HCT116 (cell line): ENCODE data around the gene UBE2L3.

Experiments used
- ELF1 ChIP-seq: IDR thresholded peaks from 2 replicates; pipeline ENCODE4 v1.6.1; 2012; ENCODE audit warnings: low read depth, borderline replicate concordance
- EZH2 ChIP-seq: fragments of 200-600 bp; sonication (generic); IDR thresholded peaks from 2 replicates; pipeline ENCODE4 v1.6.1; 2017; ENCODE audit warnings: antibody characterized with exemption, mixed run types
- POLR2A ChIP-seq: IDR thresholded peaks from 2 replicates; pipeline ENCODE4 v1.7.0; 2011; ENCODE audit warnings: borderline replicate concordance; ENCODE audit not compliant: insufficient read depth, insufficient read length; ENCODE audit errors: extremely low read depth
- POLR2AphosphoS5 ChIP-seq: IDR thresholded peaks from 2 replicates; pipeline ENCODE4 v1.6.1; 2011; ENCODE audit warnings: mild to moderate bottlenecking, low read depth, low read length, moderate library complexity
- RAD21 ChIP-seq: IDR thresholded peaks from 2 replicates; pipeline ENCODE4 v1.6.1; 2012; ENCODE audit warnings: low read depth, mild to moderate bottlenecking
- TCF7L2 ChIP-seq: IDR thresholded peaks from 2 replicates; pipeline ENCODE4 v1.7.0; 2011; ENCODE audit warnings: borderline replicate concordance, inconsistent platforms; ENCODE audit not compliant: insufficient read depth, insufficient read length; ENCODE audit errors: extremely low read depth
- YY1 ChIP-seq: IDR thresholded peaks from 2 replicates; pipeline ENCODE4 v1.6.1; 2011; ENCODE audit warnings: low read length, low read depth, moderate library complexity, mild to moderate bottlenecking; ENCODE audit not compliant: insufficient replicate concordance; ENCODE audit errors: extremely low read depth
- TF ChIP-seq, protein P1 (sequence below), 3 experiments: fragments of 200-600 bp in 1 of 3; sonication (generic) in 1 of 3; IDR thresholded peaks in 2 of 3; conservative IDR thresholded peaks in 1 of 3; 2 replicates each; pipeline ENCODE4 v1.5.1; 2012 to 2017; ENCODE audit warnings: low read depth in 2 of 3, low read length in 2 of 3, antibody characterized with exemption in 1 of 3, borderline replicate concordance in 1 of 3, control low read depth in 1 of 3, mild to moderate bottlenecking in 1 of 3, mixed read lengths in 1 of 3, mixed run types in 1 of 3, moderate library complexity in 1 of 3; ENCODE audit not compliant: insufficient read depth in 1 of 3
- TF ChIP-seq, protein P2 (sequence below): IDR thresholded peaks from 2 replicates; pipeline ENCODE4 v1.6.1; 2012; ENCODE audit warnings: low read depth
- TF ChIP-seq, protein P3 (sequence below): IDR thresholded peaks from 2 replicates; pipeline ENCODE4 v1.6.1; 2012

DNA sequence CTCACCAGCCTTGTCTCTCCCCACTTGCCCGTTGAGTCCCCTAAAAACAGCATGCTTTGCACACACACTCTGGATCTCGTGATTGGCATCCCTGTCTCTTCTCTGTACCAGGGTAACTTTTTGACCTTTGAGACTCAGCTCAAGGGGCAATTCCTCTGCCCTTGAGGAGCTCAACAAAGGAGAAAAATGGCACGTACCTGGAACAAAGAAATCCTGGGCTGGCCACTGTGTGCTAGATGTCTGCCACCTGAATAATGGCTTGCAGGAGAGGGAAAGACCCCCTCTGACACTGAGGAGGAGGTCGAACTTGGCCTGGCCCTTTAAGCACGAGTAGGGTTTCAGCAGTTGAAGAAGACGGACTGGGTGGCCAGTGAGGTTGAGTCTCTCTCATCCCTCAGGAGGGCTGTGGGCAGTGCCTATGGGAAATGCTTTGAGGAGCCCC lies 5.8 kb downstream of the UBE2L3 start:
- TF ChIP-seq, protein P1, sequence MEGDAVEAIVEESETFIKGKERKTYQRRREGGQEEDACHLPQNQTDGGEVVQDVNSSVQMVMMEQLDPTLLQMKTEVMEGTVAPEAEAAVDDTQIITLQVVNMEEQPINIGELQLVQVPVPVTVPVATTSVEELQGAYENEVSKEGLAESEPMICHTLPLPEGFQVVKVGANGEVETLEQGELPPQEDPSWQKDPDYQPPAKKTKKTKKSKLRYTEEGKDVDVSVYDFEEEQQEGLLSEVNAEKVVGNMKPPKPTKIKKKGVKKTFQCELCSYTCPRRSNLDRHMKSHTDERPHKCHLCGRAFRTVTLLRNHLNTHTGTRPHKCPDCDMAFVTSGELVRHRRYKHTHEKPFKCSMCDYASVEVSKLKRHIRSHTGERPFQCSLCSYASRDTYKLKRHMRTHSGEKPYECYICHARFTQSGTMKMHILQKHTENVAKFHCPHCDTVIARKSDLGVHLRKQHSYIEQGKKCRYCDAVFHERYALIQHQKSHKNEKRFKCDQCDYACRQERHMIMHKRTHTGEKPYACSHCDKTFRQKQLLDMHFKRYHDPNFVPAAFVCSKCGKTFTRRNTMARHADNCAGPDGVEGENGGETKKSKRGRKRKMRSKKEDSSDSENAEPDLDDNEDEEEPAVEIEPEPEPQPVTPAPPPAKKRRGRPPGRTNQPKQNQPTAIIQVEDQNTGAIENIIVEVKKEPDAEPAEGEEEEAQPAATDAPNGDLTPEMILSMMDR (IDR thresholded peaks at IDR 0.05 in 2 of 3, conservative IDR thresholded peaks at IDR 0.05 in 1 of 3; ENCODE audit: borderline replicate concordance in 1 of 3, insufficient read depth in 1 of 3, low read depth in 2 of 3, low read length in 2 of 3), result no peak
- no peak for TF ChIP-seq POLR2A
- TF ChIP-seq POLR2AphosphoS5, result no peak
- TF ChIP-seq, protein P2, sequence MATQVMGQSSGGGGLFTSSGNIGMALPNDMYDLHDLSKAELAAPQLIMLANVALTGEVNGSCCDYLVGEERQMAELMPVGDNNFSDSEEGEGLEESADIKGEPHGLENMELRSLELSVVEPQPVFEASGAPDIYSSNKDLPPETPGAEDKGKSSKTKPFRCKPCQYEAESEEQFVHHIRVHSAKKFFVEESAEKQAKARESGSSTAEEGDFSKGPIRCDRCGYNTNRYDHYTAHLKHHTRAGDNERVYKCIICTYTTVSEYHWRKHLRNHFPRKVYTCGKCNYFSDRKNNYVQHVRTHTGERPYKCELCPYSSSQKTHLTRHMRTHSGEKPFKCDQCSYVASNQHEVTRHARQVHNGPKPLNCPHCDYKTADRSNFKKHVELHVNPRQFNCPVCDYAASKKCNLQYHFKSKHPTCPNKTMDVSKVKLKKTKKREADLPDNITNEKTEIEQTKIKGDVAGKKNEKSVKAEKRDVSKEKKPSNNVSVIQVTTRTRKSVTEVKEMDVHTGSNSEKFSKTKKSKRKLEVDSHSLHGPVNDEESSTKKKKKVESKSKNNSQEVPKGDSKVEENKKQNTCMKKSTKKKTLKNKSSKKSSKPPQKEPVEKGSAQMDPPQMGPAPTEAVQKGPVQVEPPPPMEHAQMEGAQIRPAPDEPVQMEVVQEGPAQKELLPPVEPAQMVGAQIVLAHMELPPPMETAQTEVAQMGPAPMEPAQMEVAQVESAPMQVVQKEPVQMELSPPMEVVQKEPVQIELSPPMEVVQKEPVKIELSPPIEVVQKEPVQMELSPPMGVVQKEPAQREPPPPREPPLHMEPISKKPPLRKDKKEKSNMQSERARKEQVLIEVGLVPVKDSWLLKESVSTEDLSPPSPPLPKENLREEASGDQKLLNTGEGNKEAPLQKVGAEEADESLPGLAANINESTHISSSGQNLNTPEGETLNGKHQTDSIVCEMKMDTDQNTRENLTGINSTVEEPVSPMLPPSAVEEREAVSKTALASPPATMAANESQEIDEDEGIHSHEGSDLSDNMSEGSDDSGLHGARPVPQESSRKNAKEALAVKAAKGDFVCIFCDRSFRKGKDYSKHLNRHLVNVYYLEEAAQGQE, result no peak
- no peak for TF ChIP-seq RAD21
- TF ChIP-seq, protein P3, sequence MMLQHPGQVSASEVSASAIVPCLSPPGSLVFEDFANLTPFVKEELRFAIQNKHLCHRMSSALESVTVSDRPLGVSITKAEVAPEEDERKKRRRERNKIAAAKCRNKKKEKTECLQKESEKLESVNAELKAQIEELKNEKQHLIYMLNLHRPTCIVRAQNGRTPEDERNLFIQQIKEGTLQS, result no peak
- no peak for TF ChIP-seq YY1
- no peak for TF ChIP-seq TCF7L2
- TF ChIP-seq EZH2, result no peak
- no peak for TF ChIP-seq ELF1
